Measurements from ENCODE around the gene GREB1.

The GREB1 gene

DNA sequence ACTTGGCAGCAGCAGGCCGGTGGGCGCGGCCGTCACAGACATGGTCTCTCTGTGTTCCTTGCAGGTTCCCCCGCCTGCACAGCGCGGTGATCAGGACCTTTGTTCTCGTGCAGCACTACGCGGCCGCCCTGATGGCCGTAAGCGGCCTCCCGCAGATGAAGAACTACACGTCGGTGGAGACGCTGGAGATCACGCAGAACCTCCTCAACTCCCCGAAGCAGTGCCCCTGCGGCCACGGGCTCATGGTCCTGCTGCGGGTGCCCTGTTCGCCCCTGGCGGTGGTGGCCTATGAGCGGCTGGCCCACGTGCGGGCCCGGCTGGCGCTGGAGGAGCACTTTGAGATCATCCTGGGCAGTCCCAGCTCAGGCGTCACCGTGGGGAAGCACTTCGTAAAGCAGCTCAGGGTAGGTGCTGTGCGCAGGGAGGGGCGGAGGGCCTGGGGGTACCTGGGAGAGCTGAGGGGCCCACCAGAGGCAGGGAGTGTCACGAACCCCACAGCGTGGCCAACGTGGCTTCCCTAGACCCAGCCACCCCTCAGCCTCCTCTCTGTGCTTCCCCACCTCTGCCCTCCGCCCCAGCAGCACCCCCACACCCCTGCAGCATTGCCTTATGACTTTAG is 76.9 kb downstream of the GREB1 start:
- no peaks in the 10 kb centered on the region for H3K36me3 Mint-ChIP-seq
- no peaks in the 10 kb centered on the region for H3K9me3 Mint-ChIP-seq (ENCODE audit: low read depth)
- no peaks in the 10 kb centered on the region for H3K27me3 Mint-ChIP-seq
- no peak overlapping the region for H3K27ac Mint-ChIP-seq
- no peaks in the 10 kb centered on the region for H3K4me1 Mint-ChIP-seq (ENCODE audit: low read depth)
- no peak overlapping the region for H3K4me3 Mint-ChIP-seq

GRCh38 chr2:11611251-11611650 is 77.4 kb downstream of the GREB1 start:
- no peaks in the 10 kb centered on the region for H3K27me3 Mint-ChIP-seq
- no peak overlapping the region for H3K4me3 Mint-ChIP-seq
- H3K27ac Mint-ChIP-seq, result no peak overlapping the region
- H3K36me3 Mint-ChIP-seq, result no peaks in the 10 kb centered on the region
- no peaks in the 10 kb centered on the region for H3K9me3 Mint-ChIP-seq (ENCODE audit: low read depth)
- H3K4me1 Mint-ChIP-seq (ENCODE audit: low read depth), result no peaks in the 10 kb centered on the region

GRCh38 chr2:11612553-11613215 is 78.8 kb downstream of the GREB1 start:
- Mint-ChIP-seq H3K27ac (no peak overlapping the region), H3K4me1 (ENCODE audit: low read depth) (no peaks in the 10 kb centered on the region), H3K27me3 (no peaks in the 10 kb centered on the region), H3K4me3 (no peak overlapping the region), H3K36me3 (no peaks in the 10 kb centered on the region), H3K9me3 (ENCODE audit: low read depth) (no peaks in the 10 kb centered on the region)

DNA sequence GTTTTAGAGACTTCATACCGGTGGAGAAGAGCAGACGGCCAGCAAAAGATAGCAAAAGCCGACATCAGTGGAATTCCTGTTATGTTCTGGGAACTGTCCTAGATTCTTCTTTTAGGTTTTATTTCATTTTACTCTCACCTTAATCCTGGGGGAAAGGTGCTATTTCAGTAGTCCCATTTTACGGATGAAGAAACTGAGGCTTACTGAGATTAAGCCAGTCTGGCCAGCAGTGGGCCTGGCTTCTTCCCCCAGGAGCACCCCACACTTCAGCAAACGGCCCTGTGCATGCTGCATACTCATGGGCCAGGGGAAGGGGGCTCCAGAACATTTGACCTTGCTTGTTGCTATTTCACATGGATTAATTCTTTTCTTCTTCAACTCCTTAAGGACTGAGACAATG is 79.5 kb downstream of the GREB1 start:
- Mint-ChIP-seq H3K36me3 (no peaks in the 10 kb centered on the region), H3K9me3 (ENCODE audit: low read depth) (no peaks in the 10 kb centered on the region), H3K27me3 (no peaks in the 10 kb centered on the region), H3K4me3 (no peak overlapping the region), H3K27ac (no peak overlapping the region), H3K4me1 (ENCODE audit: low read depth) (no peaks in the 10 kb centered on the region)

DNA sequence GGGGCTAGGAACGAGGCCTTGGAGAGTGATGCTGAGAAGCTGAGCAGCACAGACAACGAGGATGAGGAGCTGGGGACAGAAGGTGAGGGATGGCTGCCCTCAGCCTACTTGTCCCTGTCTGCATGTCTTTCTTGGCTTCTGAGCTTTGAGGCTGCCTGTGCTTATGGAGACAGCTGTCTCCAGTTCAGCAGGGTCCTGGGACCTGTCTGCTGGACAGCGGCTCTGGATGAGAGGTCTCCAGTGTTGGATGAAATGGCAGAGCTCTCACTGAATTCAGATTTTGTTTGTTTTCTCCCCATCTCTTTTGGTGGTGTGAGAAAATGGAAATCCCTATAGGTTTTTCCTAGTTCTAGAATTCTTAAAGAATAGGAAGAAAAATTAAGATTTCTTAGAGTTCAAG is 81.4 kb downstream of the GREB1 start:
- H3K9me3 Mint-ChIP-seq (ENCODE audit: low read depth), result no peaks in the 10 kb centered on the region
- H3K4me1 Mint-ChIP-seq (ENCODE audit: low read depth), result no peaks in the 10 kb centered on the region
- H3K36me3 Mint-ChIP-seq, result no peaks in the 10 kb centered on the region
- no peak overlapping the region for H3K4me3 Mint-ChIP-seq
- no peaks in the 10 kb centered on the region for H3K27me3 Mint-ChIP-seq
- H3K27ac Mint-ChIP-seq, result no peak overlapping the region

DNA sequence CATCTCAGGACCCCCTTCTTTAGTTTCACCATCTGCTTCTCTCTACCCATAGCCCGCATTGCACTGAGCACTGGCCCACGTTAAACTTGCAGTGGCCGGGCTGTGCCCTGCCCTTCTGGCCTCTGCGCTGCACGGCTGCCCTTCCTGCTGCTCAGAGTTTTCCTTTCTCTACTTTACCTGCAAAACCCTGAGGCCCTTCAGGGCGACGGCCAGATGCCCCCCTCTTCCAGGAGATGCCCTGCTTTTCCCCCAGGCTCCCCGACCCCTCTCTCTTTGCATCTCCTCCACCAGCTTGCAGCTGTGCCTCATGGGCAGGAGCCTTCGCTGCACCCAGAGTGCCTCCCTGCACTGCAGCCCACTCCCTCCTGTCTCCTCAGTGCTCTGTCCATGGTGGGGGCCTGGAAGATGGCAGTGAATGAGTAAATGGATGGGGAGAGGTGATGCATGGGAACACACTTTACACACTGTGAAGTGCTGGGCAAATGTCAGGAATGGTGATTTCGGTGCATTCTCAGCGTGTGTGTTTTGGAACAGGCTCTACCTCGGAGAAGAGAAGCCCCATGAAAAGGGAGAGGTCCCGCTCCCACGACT is 82.3 kb downstream of the GREB1 start:
- H3K4me1 Mint-ChIP-seq (ENCODE audit: low read depth), result no peaks in the 10 kb centered on the region
- no peaks in the 10 kb centered on the region for H3K27me3 Mint-ChIP-seq
- H3K4me3 Mint-ChIP-seq, result no peak overlapping the region
- no peak overlapping the region for H3K27ac Mint-ChIP-seq
- H3K9me3 Mint-ChIP-seq (ENCODE audit: low read depth), result no peaks in the 10 kb centered on the region
- no peaks in the 10 kb centered on the region for H3K36me3 Mint-ChIP-seq

GRCh38 chr2:11616851-11617415 is 83.1 kb downstream of the GREB1 start:
- no peaks in the 10 kb centered on the region for H3K27me3 Mint-ChIP-seq
- H3K9me3 Mint-ChIP-seq (ENCODE audit: low read depth), result no peaks in the 10 kb centered on the region
- H3K4me1 Mint-ChIP-seq (ENCODE audit: low read depth), result no peaks in the 10 kb centered on the region
- no peak overlapping the region for H3K27ac Mint-ChIP-seq
- no peaks in the 10 kb centered on the region for H3K36me3 Mint-ChIP-seq
- no peak overlapping the region for H3K4me3 Mint-ChIP-seq

DNA sequence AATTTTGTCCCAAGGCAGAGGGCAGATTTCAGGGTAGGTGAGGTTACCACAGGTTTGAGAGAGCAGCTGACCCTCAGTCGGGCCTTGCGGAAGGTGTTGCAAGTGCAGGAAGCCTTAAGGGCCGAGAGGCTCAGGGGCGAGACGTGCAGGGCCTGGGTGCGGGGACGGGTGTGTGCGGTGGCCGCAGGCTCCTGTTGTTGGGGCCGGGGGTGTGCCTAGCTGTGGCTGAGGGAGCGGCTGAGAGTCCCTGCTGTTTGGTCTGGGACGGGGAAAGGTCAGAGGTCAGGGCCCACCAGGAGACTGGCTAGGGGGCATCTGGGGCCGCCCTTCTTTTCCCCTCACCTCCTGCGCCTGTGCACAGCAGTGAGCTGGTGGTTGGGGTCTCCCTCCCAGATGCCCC is 83.7 kb downstream of the GREB1 start:
- Mint-ChIP-seq H3K27me3 (no peaks in the 10 kb centered on the region), H3K4me1 (ENCODE audit: low read depth) (no peaks in the 10 kb centered on the region), H3K9me3 (ENCODE audit: low read depth) (no peaks in the 10 kb centered on the region), H3K36me3 (no peaks in the 10 kb centered on the region), H3K27ac (no peak overlapping the region), H3K4me3 (no peak overlapping the region)

DNA sequence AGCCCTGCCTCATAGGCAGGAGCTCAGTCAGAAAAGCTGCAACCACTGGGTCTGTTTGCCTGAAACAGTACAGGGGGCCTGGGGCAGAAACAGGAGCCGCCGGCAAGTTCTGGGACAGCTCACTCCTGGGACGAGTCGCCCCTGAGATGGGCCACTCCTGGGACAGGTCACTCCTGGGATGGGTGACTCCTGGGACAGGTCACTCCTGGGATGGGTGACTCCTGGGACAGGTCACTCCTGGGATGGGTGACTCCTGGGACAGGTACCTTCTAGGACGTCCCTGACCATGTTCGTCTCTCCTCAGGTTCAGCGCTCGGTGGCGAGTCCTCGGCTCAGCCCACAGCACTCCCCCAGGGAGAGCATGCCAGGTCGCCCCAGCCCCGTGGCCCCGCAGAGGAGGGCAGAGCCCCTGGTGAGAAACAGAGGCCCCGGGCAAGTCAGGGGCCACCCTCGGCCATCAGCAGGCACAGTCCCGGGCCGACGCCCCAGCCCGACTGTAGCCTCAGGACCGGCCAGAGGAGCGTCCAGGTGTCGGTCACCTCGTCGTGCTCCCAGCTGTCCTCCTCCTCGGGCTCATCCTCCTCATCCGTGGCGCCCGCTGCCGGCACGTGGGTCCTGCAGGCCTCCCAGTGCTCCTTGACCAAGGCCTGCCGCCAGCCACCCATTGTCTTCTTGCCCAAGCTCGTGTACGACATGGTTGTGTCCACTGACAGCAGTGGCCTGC is 84.3 kb downstream of the GREB1 start:
- no peak overlapping the region for H3K4me3 Mint-ChIP-seq
- H3K36me3 Mint-ChIP-seq, result no peaks in the 10 kb centered on the region
- H3K27ac Mint-ChIP-seq, result no peak overlapping the region
- no peaks in the 10 kb centered on the region for H3K9me3 Mint-ChIP-seq (ENCODE audit: low read depth)
- H3K4me1 Mint-ChIP-seq (ENCODE audit: low read depth), result no peaks in the 10 kb centered on the region
- no peaks in the 10 kb centered on the region for H3K27me3 Mint-ChIP-seq

DNA sequence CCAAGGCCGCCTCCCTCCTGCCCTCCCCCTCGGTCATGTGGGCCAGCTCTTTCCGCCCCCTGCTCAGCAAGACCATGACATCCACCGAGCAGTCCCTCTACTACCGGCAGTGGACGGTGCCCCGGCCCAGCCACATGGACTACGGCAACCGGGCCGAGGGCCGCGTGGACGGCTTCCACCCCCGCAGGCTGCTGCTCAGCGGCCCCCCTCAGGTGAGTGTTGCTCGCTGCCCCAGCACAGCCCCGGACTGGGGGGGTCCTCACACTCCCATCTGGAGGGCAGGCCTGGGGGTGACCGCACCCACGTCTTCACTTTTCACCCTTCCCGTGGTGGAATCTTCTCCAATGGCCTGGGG is 84.8 kb downstream of the GREB1 start:
- Mint-ChIP-seq H3K27ac (no peak overlapping the region), H3K4me3 (no peak overlapping the region), H3K27me3 (no peaks in the 10 kb centered on the region), H3K36me3 (no peaks in the 10 kb centered on the region), H3K4me1 (ENCODE audit: low read depth) (no peaks in the 10 kb centered on the region), H3K9me3 (ENCODE audit: low read depth) (no peaks in the 10 kb centered on the region)

DNA sequence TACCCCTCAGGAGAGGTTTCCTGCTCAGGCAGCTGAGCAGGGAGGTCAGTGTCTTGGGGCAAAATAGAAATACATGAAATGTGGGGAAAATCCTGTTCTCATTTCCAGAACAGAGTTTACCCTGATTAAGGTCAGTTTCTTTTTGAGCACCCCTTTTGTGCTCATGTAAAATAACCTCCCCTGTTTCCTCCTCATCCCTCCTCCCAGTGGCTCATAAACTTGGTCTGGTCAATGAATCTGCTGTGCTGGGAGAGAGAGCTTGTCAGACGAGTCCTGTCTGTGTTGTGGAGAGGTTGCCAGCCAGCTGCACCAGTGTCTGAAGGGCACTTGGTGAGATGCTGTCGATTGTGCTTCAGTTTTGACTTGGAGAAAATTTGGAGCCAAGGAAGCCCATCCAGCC is 87.6 kb downstream of the GREB1 start:
- no peaks in the 10 kb centered on the region for H3K36me3 Mint-ChIP-seq
- no peak overlapping the region for H3K27ac Mint-ChIP-seq
- H3K4me3 Mint-ChIP-seq, result no peak overlapping the region

GRCh38 chr2:11622611-11623010 is 88.8 kb downstream of the GREB1 start:
- H3K27ac Mint-ChIP-seq, result no peak overlapping the region
- H3K36me3 Mint-ChIP-seq, result no peaks in the 10 kb centered on the region
- H3K4me1 Mint-ChIP-seq (ENCODE audit: low read depth), result no peaks in the 10 kb centered on the region
- no peaks in the 10 kb centered on the region for H3K27me3 Mint-ChIP-seq
- H3K4me3 Mint-ChIP-seq, result no peak overlapping the region
- no peaks in the 10 kb centered on the region for H3K9me3 Mint-ChIP-seq (ENCODE audit: low read depth)

More for the DNA sequence above, 87.6 kb downstream of the GREB1 start:
- Mint-ChIP-seq H3K4me1 (ENCODE audit: low read depth) (no peaks in the 10 kb centered on the region), H3K27me3 (no peaks in the 10 kb centered on the region), H3K9me3 (ENCODE audit: low read depth) (no peaks in the 10 kb centered on the region)

DNA sequence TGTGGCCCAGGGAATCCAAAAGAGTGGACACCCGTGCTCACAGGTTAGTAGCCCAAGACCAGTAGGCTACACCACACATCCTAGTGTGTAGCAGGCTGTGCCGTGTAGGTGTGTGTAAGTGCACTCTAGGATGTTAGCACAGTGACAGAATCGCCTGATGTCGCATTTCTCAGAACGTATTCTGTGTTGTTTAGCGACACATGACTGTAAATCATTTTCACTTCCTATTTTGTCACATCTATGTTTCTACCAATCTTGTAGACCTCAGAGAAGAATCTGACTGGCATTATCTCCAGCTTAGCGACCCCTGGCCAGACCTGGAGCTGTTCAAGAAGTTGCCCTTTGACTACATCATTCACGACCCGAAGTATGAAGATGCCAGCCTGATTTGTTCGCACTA is 91.0 kb downstream of the GREB1 start:
- H3K27me3 Mint-ChIP-seq, result no peaks in the 10 kb centered on the region
- no peak overlapping the region for H3K27ac Mint-ChIP-seq
- no peaks in the 10 kb centered on the region for H3K9me3 Mint-ChIP-seq (ENCODE audit: low read depth)
- H3K4me1 Mint-ChIP-seq (ENCODE audit: low read depth), result no peaks in the 10 kb centered on the region
- H3K36me3 Mint-ChIP-seq, result no peaks in the 10 kb centered on the region
- no peak overlapping the region for H3K4me3 Mint-ChIP-seq

DNA sequence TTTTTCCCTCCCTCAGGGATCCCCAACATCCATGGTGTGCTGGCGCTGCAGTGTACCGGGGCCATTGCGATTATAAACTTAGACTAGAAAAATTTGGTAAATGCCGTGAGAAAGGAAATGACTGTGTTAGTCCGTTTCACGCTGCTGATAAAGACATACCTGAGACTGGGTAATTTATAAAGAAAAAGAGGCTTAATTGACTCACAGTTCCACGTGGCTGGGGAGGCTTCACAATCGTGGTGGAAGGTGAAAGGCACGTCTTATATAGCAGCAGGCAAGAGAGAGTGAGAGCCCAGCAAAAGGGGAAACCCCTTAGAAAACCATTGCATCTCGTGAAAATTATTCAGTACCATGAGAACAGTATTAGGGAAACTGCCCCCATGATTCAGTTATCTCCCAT is 91.8 kb downstream of the GREB1 start:
- no peak overlapping the region for H3K4me3 Mint-ChIP-seq
- H3K27me3 Mint-ChIP-seq, result no peaks in the 10 kb centered on the region
- no peaks in the 10 kb centered on the region for H3K36me3 Mint-ChIP-seq
- H3K9me3 Mint-ChIP-seq (ENCODE audit: low read depth), result no peaks in the 10 kb centered on the region
- H3K4me1 Mint-ChIP-seq (ENCODE audit: low read depth), result no peaks in the 10 kb centered on the region
- H3K27ac Mint-ChIP-seq, result no peak overlapping the region

DNA sequence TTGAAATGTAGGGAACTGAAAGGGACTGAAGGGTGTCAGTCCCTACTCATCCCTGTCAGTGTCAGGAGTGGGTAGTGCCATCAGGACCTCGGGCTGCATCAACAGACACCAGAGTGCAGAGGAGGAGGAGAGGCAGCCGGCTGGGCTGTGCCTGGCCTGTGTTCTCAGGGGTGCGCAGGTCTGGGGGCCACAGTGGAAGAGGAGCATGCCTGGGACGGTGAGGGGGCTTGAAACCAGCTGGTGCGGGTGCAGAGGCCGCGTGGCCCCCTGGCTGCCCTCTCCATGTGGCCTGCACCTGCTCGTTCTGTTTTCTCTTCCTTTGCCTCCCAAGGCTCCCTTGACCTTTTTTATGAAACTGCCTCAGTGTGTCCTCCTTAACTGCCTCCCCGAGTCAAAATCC is 94.8 kb downstream of the GREB1 start:
- no peak overlapping the region for H3K4me3 Mint-ChIP-seq
- H3K9me3 Mint-ChIP-seq (ENCODE audit: low read depth), result no peaks in the 10 kb centered on the region
- no peaks in the 10 kb centered on the region for H3K27me3 Mint-ChIP-seq
- H3K4me1 Mint-ChIP-seq (ENCODE audit: low read depth), result no peaks in the 10 kb centered on the region
- no peaks in the 10 kb centered on the region for H3K36me3 Mint-ChIP-seq
- no peak overlapping the region for H3K27ac Mint-ChIP-seq

All from activated naive CD8-positive, alpha-beta T cell (primary cell).